ENCODE measurements around the gene IRGQ. TPM values are rescaled to one million over a fixed set of nuclear protein-coding genes. Genes with fewer than 3 reads are reported as not detected.

The IRGQ gene
- total RNA-seq, 1 donor: 35.4 TPM

GRCh38 chr19:43634506-43634871, 38.6 kb upstream of the IRGQ start:
- TF ChIP-seq CTCF (IDR thresholded peaks at IDR 0.05; ENCODE audit: insufficient read depth, low read depth, low read length): no peak
- DNase-seq (ENCODE audit: low read depth): no peak
- peak overlapping the region; percentile 23 for H3K4me3 ChIP-seq (ENCODE audit: low read depth, low read length)

GRCh38 chr19:43634068-43634467, 38.1 kb upstream of the IRGQ start:
- TF ChIP-seq CTCF (IDR thresholded peaks at IDR 0.05; ENCODE audit: insufficient read depth, low read depth, low read length): no peak
- DNase-seq (ENCODE audit: low read depth): no peak
- H3K4me3 ChIP-seq (ENCODE audit: low read depth, low read length): no peak overlapping the region

DNA sequence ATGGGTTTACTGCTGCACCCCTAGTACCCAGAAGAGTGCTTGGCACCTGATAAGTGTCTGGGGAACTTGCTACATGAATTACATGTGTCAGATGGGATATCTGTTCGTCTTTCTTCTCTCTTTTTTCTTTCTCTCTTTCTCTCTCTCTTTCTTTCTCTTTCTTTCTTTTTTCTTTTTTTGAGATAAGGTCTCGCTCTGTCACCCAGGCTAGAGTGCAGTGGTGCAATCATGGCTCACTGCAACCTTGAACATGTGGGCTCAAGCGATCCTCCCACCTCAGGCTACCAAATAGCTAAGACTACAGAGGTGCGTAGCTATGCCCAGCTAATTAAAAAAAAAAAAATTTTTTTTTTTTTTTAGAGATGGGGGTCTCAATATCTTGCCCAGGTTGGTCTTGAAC, 37.6 kb upstream of the IRGQ start:
- DNase-seq (ENCODE audit: low read depth): no peak
- TF ChIP-seq CTCF (IDR thresholded peaks at IDR 0.05; ENCODE audit: insufficient read depth, low read depth, low read length): no peak
- H3K4me3 ChIP-seq (ENCODE audit: low read depth, low read length): no peak overlapping the region

DNA sequence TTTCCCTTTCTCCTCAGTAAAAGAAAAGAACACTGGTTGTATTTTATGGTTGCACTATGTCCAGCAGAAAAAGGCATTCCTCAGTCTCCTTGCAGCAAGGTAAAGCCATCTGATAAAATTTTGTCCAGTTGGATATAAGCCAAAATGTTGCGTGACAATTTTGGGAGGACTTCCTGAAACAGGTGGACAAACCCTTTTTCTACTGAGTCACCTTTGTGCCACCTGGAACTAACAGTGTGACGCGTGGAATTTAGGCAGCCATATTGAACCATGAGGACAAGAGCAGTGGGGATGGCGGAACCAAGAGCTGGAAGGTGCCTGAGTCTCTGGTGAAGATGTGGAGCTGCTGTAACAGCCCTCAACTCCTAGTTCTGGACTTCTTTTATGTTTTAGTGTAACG, 35.6 kb upstream of the IRGQ start:
- TF ChIP-seq CTCF (IDR thresholded peaks at IDR 0.05; ENCODE audit: insufficient read depth, low read depth, low read length): no peak
- DNase-seq (ENCODE audit: low read depth): no peak
- H3K4me3 ChIP-seq (ENCODE audit: low read depth, low read length): no peak overlapping the region

DNA sequence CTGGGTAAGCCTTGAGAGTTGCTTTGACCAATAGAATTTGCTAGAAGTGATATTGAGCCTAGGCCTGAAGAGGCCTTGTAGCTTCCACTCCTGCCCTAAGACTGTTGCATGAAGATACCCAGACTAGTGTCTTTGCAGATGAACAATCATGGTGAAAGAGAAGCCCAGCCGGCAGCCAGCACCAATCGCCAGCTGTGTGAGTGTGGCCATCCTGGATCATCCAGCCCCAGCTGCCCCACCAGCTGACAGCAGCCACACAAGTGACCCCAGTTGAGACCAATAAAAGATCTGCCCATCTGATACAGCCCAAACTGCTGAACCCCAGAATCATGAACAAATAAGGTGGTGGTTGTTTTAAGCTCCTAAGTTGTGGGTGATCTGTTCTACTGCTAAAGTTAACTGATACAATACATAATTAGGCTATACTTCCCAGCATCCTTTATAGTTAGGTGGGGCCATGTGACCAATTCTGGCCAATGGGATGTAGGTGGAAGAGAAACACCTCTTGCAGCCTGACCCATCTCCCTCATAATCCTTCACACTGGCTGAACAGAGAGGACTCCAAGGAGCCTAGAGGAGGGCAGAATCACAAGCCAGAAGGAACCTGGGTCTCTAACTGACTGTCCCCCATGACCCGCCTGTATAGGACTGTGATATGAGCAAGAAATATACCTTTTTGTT, 32.9 kb upstream of the IRGQ start:
- TF ChIP-seq CTCF (IDR thresholded peaks at IDR 0.05; ENCODE audit: insufficient read depth, low read depth, low read length): no peak
- no peak for DNase-seq (ENCODE audit: low read depth)
- H3K4me3 ChIP-seq (ENCODE audit: low read depth, low read length): no peak overlapping the region

- no peak for TF ChIP-seq CTCF (IDR thresholded peaks at IDR 0.05; ENCODE audit: insufficient read depth, low read depth, low read length)
- DNase-seq (ENCODE audit: low read depth): no peak
- H3K4me3 ChIP-seq (ENCODE audit: low read depth, low read length): no peak overlapping the region
Measured at GRCh38 chr19:43626838-43627237, 30.9 kb upstream of the IRGQ start.
